PC-9 (cell line): ENCODE results near the gene TBRG4. TPM values are rescaled to one million over a fixed set of nuclear protein-coding genes. Genes with fewer than 3 reads are reported as not detected.

ENCODE experiments used
- BruUV-seq: library from RNA; stranded (reverse); fragments of 400-500 nt; replicated peaks from 2 replicates; lab custom pipeline; 2021; lab: Mats Ljungman, UMichigan
- CTCF ChIA-PET: fragments of 300-600 bp; sonication (Branson Sonifier 250); formaldehyde crosslinking; loops from one replicate; lab custom pipeline; 2022; ENCODE audit warnings: antibody characterized with exemption; lab: Charles Lee
- POLR2A ChIA-PET: fragments of 300-600 bp; sonication (Branson Sonifier 250); formaldehyde crosslinking; loops from one replicate; lab custom pipeline; 2022; ENCODE audit warnings: antibody characterized with exemption; ENCODE audit not compliant: unreplicated experiment; lab: Charles Lee
- DNase-seq, 2 experiments: peaks; one replicate each; pipeline versions ENCODE4 v3.0.0 to v3.0.0-alpha.2; 2015 to 2022; ENCODE audit warnings: mixed read lengths in 1 of 2
- H2AFZ ChIP-seq: fragments of 200-600 bp; sonication (generic); 2 replicates; pipeline ENCODE4 v1.8.1; 2017; ENCODE audit warnings: antibody characterized with exemption
- H3F3A ChIP-seq: fragments of 200-600 bp; sonication (generic); 2 replicates; pipeline ENCODE4 v1.8.1; 2017; ENCODE audit warnings: antibody characterized with exemption, mild to moderate bottlenecking, low read depth; ENCODE audit not compliant: insufficient read depth
- H3K27ac ChIP-seq: fragments of 200-600 bp; sonication (generic); 2 replicates; pipeline ENCODE4 v1.6.1; 2016; ENCODE audit warnings: mixed run types
- H3K27me3 ChIP-seq: fragments of 200-600 bp; sonication (generic); 2 replicates; pipeline ENCODE4 v1.6.1; 2016; ENCODE audit warnings: low read depth, mixed run types; ENCODE audit not compliant: insufficient read depth
- H3K36me3 ChIP-seq: fragments of 200-600 bp; sonication (generic); 2 replicates; pipeline ENCODE4 v1.6.1; 2016; ENCODE audit warnings: low read depth, mixed run types
- H3K4me1 ChIP-seq: fragments of 200-600 bp; sonication (generic); replicated peaks from 2 replicates; pipeline ENCODE4 v1.6.1; 2016; ENCODE audit warnings: mixed run types; ENCODE audit not compliant: insufficient read depth
- H3K4me2 ChIP-seq: fragments of 200-600 bp; sonication (generic); 2 replicates; pipeline ENCODE4 v1.6.1; 2017; ENCODE audit warnings: mixed run types
- H3K4me3 ChIP-seq: fragments of 200-600 bp; sonication (generic); 2 replicates; pipeline ENCODE4 v1.6.1; 2016; ENCODE audit warnings: mixed run types
- H3K79me2 ChIP-seq: fragments of 200-600 bp; sonication (generic); 2 replicates; pipeline ENCODE4 v1.6.1; 2017; ENCODE audit warnings: low read depth, mixed run types
- H3K9me2 ChIP-seq: fragments of 200-600 bp; sonication (generic); 2 replicates; pipeline ENCODE4 v1.8.1; 2017; ENCODE audit warnings: mild to moderate bottlenecking; ENCODE audit not compliant: insufficient read depth
- H3K9me3 ChIP-seq: fragments of 200-600 bp; sonication (generic); 2 replicates; pipeline ENCODE4 v1.8.1; 2016; ENCODE audit warnings: low read depth; ENCODE audit not compliant: insufficient read depth
- H4K20me1 ChIP-seq: fragments of 200-600 bp; sonication (generic); 2 replicates; pipeline ENCODE4 v1.8.1; 2017; ENCODE audit not compliant: insufficient read depth
- CTCF ChIP-seq: fragments of 200-600 bp; sonication (generic); conservative IDR thresholded peaks from 2 replicates; pipeline ENCODE4 v1.6.1; 2017; ENCODE audit warnings: mixed run types, antibody characterized with exemption, mild to moderate bottlenecking, moderate library complexity
- EZH2 ChIP-seq: fragments of 200-600 bp; sonication (generic); IDR thresholded peaks from 2 replicates; pipeline ENCODE4 v1.8.0; 2017; ENCODE audit warnings: antibody characterized with exemption, low read depth
- intact Hi-C: fragments of 100-400 bp; cut with micrococcal nuclease; formaldehyde crosslinking; loops from one replicate; pipeline ENCODE4 v1.10.0; 2022; ENCODE audit not compliant: unreplicated experiment
- total RNA-seq: library from RNA; stranded (reverse); gene quantifications from 2 replicates; pipeline ENCODE4 v1.2.3, GENCODE V29; 2021

The TBRG4 gene
- total RNA-seq, 1 experiment from 2014 or later = 120 TPM

GRCh38 chr7:45061352-45061751 is 50.1 kb downstream of the TBRG4 start:
- no peak overlapping the region for H3K4me3 ChIP-seq
- TF ChIP-seq CTCF (no peak), EZH2 (no peak)
- no peaks in the 10 kb centered on the region for H3K27me3 ChIP-seq
- no peaks in the 10 kb centered on the region for H3K9me2 ChIP-seq
- peaks cover 28% of the 10 kb centered on the region for H3K79me2 ChIP-seq
- H4K20me1 ChIP-seq = no peaks in the 10 kb centered on the region; the same call in 1 of the 2 replicates
- intact Hi-C loops = no loop called here
- 0 out of 2 replicates have a peak, but pooled peaks cover 7% of the 10 kb centered on the region for H3K36me3 ChIP-seq
- DNase-seq = no peak
- ChIA-PET POLR2A (no interaction called here), CTCF (no interaction called here)
- no peak overlapping the region for H3K4me2 ChIP-seq
- no peaks in the 10 kb centered on the region for H3K9me3 ChIP-seq
- H3K4me1 ChIP-seq = peaks cover 27% of the 10 kb centered on the region
- no peak overlapping the region for H3K27ac ChIP-seq
- no peak overlapping the region for H2AFZ ChIP-seq
- H3F3A ChIP-seq = peaks cover 24% of the 10 kb centered on the region
- no TSS peak for BruUV-seq

GRCh38 chr7:45060295-45060694 is 51.2 kb downstream of the TBRG4 start:
- no peaks in the 10 kb centered on the region; the same call in 1 of the 2 replicates for H4K20me1 ChIP-seq
- H3K27ac ChIP-seq = no peak overlapping the region
- POLR2A ChIA-PET = no interaction called here
- H2AFZ ChIP-seq = no peak overlapping the region
- no peak overlapping the region for H3K4me3 ChIP-seq
- TF ChIP-seq CTCF (no peak), EZH2 (no peak)
- intact Hi-C loops = no loop called here
- H3K36me3 ChIP-seq = 0 out of 2 replicates have a peak, but pooled peaks cover 7% of the 10 kb centered on the region
- no peak overlapping the region for H3K4me2 ChIP-seq
- peaks cover 36% of the 10 kb centered on the region for H3K79me2 ChIP-seq
- H3F3A ChIP-seq = peaks cover 28% of the 10 kb centered on the region
- H3K9me2 ChIP-seq = no peaks in the 10 kb centered on the region
- no peaks in the 10 kb centered on the region for H3K9me3 ChIP-seq
- H3K4me1 ChIP-seq = peaks cover 27% of the 10 kb centered on the region
- DNase-seq = no peak
- H3K27me3 ChIP-seq = no peaks in the 10 kb centered on the region
- CTCF ChIA-PET = interaction anchor here (0.6 kb wide), 1 partner anchor 77 kb away, joined by 3 read pairs; no protein-coding TSS in a partner anchor
- no TSS peak for BruUV-seq

GRCh38 chr7:45057878-45058277 is 53.6 kb downstream of the TBRG4 start:
- H3K4me1 ChIP-seq = peaks cover 27% of the 10 kb centered on the region
- H3K9me2 ChIP-seq = no peaks in the 10 kb centered on the region
- CTCF ChIA-PET = no interaction called here
- no peaks in the 10 kb centered on the region for H3K27me3 ChIP-seq
- peak; percentile 54 to 98 for DNase-seq
- H3K36me3 ChIP-seq = no peaks in the 10 kb centered on the region
- BruUV-seq = no TSS peak
- peaks cover 36% of the 10 kb centered on the region for H3K79me2 ChIP-seq
- H3K4me3 ChIP-seq = no peak overlapping the region
- no peak overlapping the region for H2AFZ ChIP-seq
- peak overlapping the region; percentile 72 for H3K27ac ChIP-seq
- H3F3A ChIP-seq = peaks cover 28% of the 10 kb centered on the region
- intact Hi-C loops = no loop called here
- no peaks in the 10 kb centered on the region for H3K9me3 ChIP-seq
- H4K20me1 ChIP-seq = no peaks in the 10 kb centered on the region; the same call in 1 of the 2 replicates
- TF ChIP-seq EZH2 = no peak
- TF ChIP-seq CTCF = no peak
- H3K4me2 ChIP-seq = peak overlapping the region; percentile 42
- POLR2A ChIA-PET = no interaction called here
